SK-N-SH treated with all-trans-retinoic acid at 6 μM for 48 hours (cell line): Measurements from ENCODE around the gene HEXIM2.

ENCODE experiments used
- ATAC-seq: fragments of 200-7000 bp; cut with Tn5 transposase; 3 replicates; pipeline ENCODE4 v1.9.1; 2020; ENCODE audit warnings: mild to moderate bottlenecking, moderate library complexity
- ARNTL ChIP-seq: fragments of 450-650 bp; formaldehyde crosslinking; IDR thresholded peaks from 2 replicates; pipeline ENCODE4 v1.5.0; 2020; ENCODE audit warnings: low read depth, mild to moderate bottlenecking, moderate library complexity, borderline replicate concordance
- BACH2 ChIP-seq: fragments of 250-450 bp; sonication (Bioruptor Pico); IDR thresholded peaks from 2 replicates; pipeline ENCODE4 v1.9.0; 2021; ENCODE audit warnings: mild to moderate bottlenecking, borderline replicate concordance
- CSRNP3 ChIP-seq: fragments of 250-450 bp; sonication (Bioruptor Pico); IDR thresholded peaks from 2 replicates; pipeline ENCODE4 v1.5.1; 2021; ENCODE audit warnings: mild to moderate bottlenecking, moderate library complexity
- ESRRG ChIP-seq: fragments of 250-450 bp; sonication (Bioruptor Pico); IDR thresholded peaks from 2 replicates; pipeline ENCODE4 v1.6.1; 2021; ENCODE audit warnings: mild to moderate bottlenecking
- GLIS3 ChIP-seq: fragments of 250-450 bp; sonication (Bioruptor Pico); IDR thresholded peaks from 2 replicates; pipeline ENCODE4 v1.5.0; 2020; ENCODE audit warnings: mild to moderate bottlenecking, moderate library complexity
- OSR1 ChIP-seq: fragments of 250-450 bp; sonication (Bioruptor Pico); IDR thresholded peaks from 2 replicates; pipeline ENCODE4 v1.8.0; 2022; ENCODE audit warnings: moderate library complexity, mild to moderate bottlenecking, inconsistent platforms
- PATZ1 ChIP-seq: fragments of 250-450 bp; sonication (Bioruptor Pico); IDR thresholded peaks from 2 replicates; pipeline ENCODE4 v1.8.0; 2020; ENCODE audit warnings: mild to moderate bottlenecking, moderate library complexity, borderline replicate concordance
- POU6F1 ChIP-seq: fragments of 250-450 bp; sonication (Bioruptor Pico); IDR thresholded peaks from 2 replicates; pipeline ENCODE4 v1.8.0; 2021; ENCODE audit warnings: low read depth, mild to moderate bottlenecking, moderate library complexity, borderline replicate concordance
- PPARA ChIP-seq: fragments of 250-450 bp; sonication (Bioruptor Pico); IDR thresholded peaks from 2 replicates; pipeline ENCODE4 v1.5.0; 2020; ENCODE audit warnings: mild to moderate bottlenecking, borderline replicate concordance
- RARB ChIP-seq: fragments of 250-450 bp; sonication (Bioruptor Pico); IDR thresholded peaks from 2 replicates; pipeline ENCODE4 v1.8.0; 2021; ENCODE audit warnings: mild to moderate bottlenecking, moderate library complexity
- TCF4 ChIP-seq: fragments of 250-450 bp; sonication (Bioruptor Pico); IDR thresholded peaks from 2 replicates; pipeline ENCODE4 v1.8.0; 2021; ENCODE audit warnings: mild to moderate bottlenecking, moderate library complexity, borderline replicate concordance
- TOX ChIP-seq: fragments of 250-450 bp; sonication (Bioruptor Pico); IDR thresholded peaks from 2 replicates; pipeline ENCODE4 v1.8.0; 2021; ENCODE audit warnings: mild to moderate bottlenecking, moderate library complexity, borderline replicate concordance
- TSHZ2 ChIP-seq: fragments of 250-450 bp; sonication (Bioruptor Pico); IDR thresholded peaks from 2 replicates; pipeline ENCODE4 v1.5.0; 2020; ENCODE audit warnings: mild to moderate bottlenecking, moderate library complexity
- ZFP3 ChIP-seq: fragments of 250-450 bp; sonication (Bioruptor Pico); IDR thresholded peaks from 2 replicates; pipeline ENCODE4 v1.5.0; 2020; ENCODE audit warnings: mild to moderate bottlenecking, moderate library complexity
- ZFP30 ChIP-seq: fragments of 450-650 bp; formaldehyde crosslinking; IDR thresholded peaks from 2 replicates; pipeline ENCODE4 v1.5.0; 2022; ENCODE audit warnings: mild to moderate bottlenecking, moderate library complexity
- ZNF565 ChIP-seq: fragments of 450-650 bp; formaldehyde crosslinking; conservative IDR thresholded peaks from 2 replicates; pipeline ENCODE4 v1.5.0; 2020; ENCODE audit warnings: low read depth, mild to moderate bottlenecking, moderate library complexity
- ZNF70 ChIP-seq: fragments of 450-650 bp; formaldehyde crosslinking; IDR thresholded peaks from 2 replicates; pipeline ENCODE4 v1.5.0; 2020; ENCODE audit warnings: mild to moderate bottlenecking, moderate library complexity

The HEXIM2 gene

GRCh38 chr17:45125509-45125908, 36.2 kb upstream of the HEXIM2 start (continued):
- no peak for TF ChIP-seq TSHZ2
- TF ChIP-seq CSRNP3 (CRISPR knock-in tag): no peak
- no peak for TF ChIP-seq PPARA (CRISPR knock-in tag)

- no peak for ATAC-seq
- no peak for TF ChIP-seq PATZ1 (CRISPR knock-in tag)
Measured at GRCh38 chr17:45127207-45127547, 34.5 kb upstream of the HEXIM2 start.

- no peak for TF ChIP-seq ESRRG (CRISPR knock-in tag)
- TF ChIP-seq TCF4: no peak
- no peak for TF ChIP-seq BACH2
- TF ChIP-seq ZFP30 (CRISPR knock-in tag): no peak
- no peak for TF ChIP-seq OSR1 (CRISPR knock-in tag)
- ATAC-seq: peak; percentile 50
Measured at GRCh38 chr17:45127548-45128300, 34.0 kb upstream of the HEXIM2 start.

- TF ChIP-seq BACH2 (no peak), OSR1 (CRISPR knock-in tag) (no peak), ZFP30 (CRISPR knock-in tag) (no peak), ZFP3 (CRISPR knock-in tag) (no peak), ZNF565 (no peak), GLIS3 (no peak), PATZ1 (CRISPR knock-in tag) (no peak), PPARA (CRISPR knock-in tag) (no peak), TSHZ2 (no peak), TOX (CRISPR knock-in tag) (no peak), ARNTL (CRISPR knock-in tag) (no peak)
- no peak for ATAC-seq
Measured at GRCh38 chr17:45128331-45128730, 33.3 kb upstream of the HEXIM2 start.

GRCh38 chr17:45128989-45129388, 32.7 kb upstream of the HEXIM2 start:
- no peak for ATAC-seq

More at GRCh38 chr17:45128989-45129388, 32.7 kb upstream of the HEXIM2 start:
- no peak for TF ChIP-seq ZNF70 (CRISPR knock-in tag)
- TF ChIP-seq RARB (CRISPR knock-in tag): no peak
- no peak for TF ChIP-seq POU6F1 (CRISPR knock-in tag)
